H9 (cell line): ENCODE measurements around the gene TMEM125. TPM values are rescaled to one million over a fixed set of nuclear protein-coding genes. Genes with fewer than 3 reads are reported as not detected.

Source experiments
- DNase-seq: peaks from one replicate; pipeline ENCODE4 v3.0.0-alpha.2; 2017
- H2AFZ ChIP-seq: one replicate; pipeline ENCODE4 v1.6.1; 2013; ENCODE audit warnings: mild to moderate bottlenecking, low read length, control low read depth, moderate library complexity
- H2AK5ac ChIP-seq: 2 replicates; pipeline ENCODE4 v1.6.1; 2013; ENCODE audit warnings: low read length, control low read depth, mixed read lengths; ENCODE audit not compliant: insufficient read length
- H2BK120ac ChIP-seq: one replicate; pipeline ENCODE4 v1.6.1; 2013; ENCODE audit warnings: low read depth, mild to moderate bottlenecking, low read length, control low read depth, inconsistent platforms; ENCODE audit not compliant: poor library complexity, severe bottlenecking
- H2BK12ac ChIP-seq: 2 replicates; pipeline ENCODE4 v1.6.1; 2013; ENCODE audit warnings: low read length, control low read depth, mixed read lengths, low read depth; ENCODE audit not compliant: insufficient read length
- H2BK15ac ChIP-seq: 2 replicates; pipeline ENCODE4 v1.6.1; 2013; ENCODE audit warnings: low read depth, low read length, control low read depth
- H2BK20ac ChIP-seq: one replicate; pipeline ENCODE4 v1.6.1; 2013; ENCODE audit warnings: low read depth, mild to moderate bottlenecking, low read length, control low read depth, inconsistent platforms; ENCODE audit not compliant: poor library complexity, severe bottlenecking
- H2BK5ac ChIP-seq: 2 replicates; pipeline ENCODE4 v1.6.1; 2013; ENCODE audit warnings: low read length, control low read depth, mixed read lengths; ENCODE audit not compliant: insufficient read length
- H3K14ac ChIP-seq: 2 replicates; pipeline ENCODE4 v1.6.1; 2013; ENCODE audit warnings: low read length, control low read depth; ENCODE audit not compliant: insufficient read depth
- H3K18ac ChIP-seq: 2 replicates; pipeline ENCODE4 v1.6.1; 2013; ENCODE audit warnings: low read depth, mild to moderate bottlenecking, mixed read lengths, low read length, control low read depth; ENCODE audit not compliant: insufficient read length
- H3K23ac ChIP-seq: 2 replicates; pipeline ENCODE4 v1.6.1; 2013; ENCODE audit warnings: low read length, control low read depth, mixed read lengths, low read depth; ENCODE audit not compliant: insufficient read length
- H3K23me2 ChIP-seq: 2 replicates; pipeline ENCODE4 v1.6.1; 2013; ENCODE audit warnings: low read depth, mild to moderate bottlenecking, mixed read lengths, low read length, control low read depth; ENCODE audit not compliant: insufficient read length, poor library complexity, severe bottlenecking
- H3K27ac ChIP-seq: 2 replicates; pipeline ENCODE4 v1.5.1; 2013; ENCODE audit warnings: low read length, control low read depth, mixed read lengths, low read depth; ENCODE audit not compliant: insufficient read length
- H3K27me3 ChIP-seq: 2 replicates; pipeline ENCODE4 v1.6.1; 2013; ENCODE audit warnings: low read length, control low read depth, inconsistent platforms; ENCODE audit not compliant: insufficient read depth
- H3K4ac ChIP-seq: 2 replicates; pipeline ENCODE4 v1.6.1; 2013; ENCODE audit warnings: low read depth, mild to moderate bottlenecking, control low read depth, inconsistent platforms, low read length, moderate library complexity
- H3K4me1 ChIP-seq: 2 replicates; pipeline ENCODE4 v1.6.1; 2013; ENCODE audit warnings: low read length, control low read depth, inconsistent platforms; ENCODE audit not compliant: insufficient read depth
- H3K4me2 ChIP-seq: 2 replicates; pipeline ENCODE4 v1.6.1; 2013; ENCODE audit warnings: low read length, control low read depth, mixed read lengths; ENCODE audit not compliant: insufficient read length, insufficient read depth
- H3K56ac ChIP-seq: 2 replicates; pipeline ENCODE4 v1.6.1; 2013; ENCODE audit warnings: low read depth, mild to moderate bottlenecking, mixed read lengths, low read length, control low read depth; ENCODE audit not compliant: insufficient read length
- H3K79me1 ChIP-seq: 2 replicates; pipeline ENCODE4 v1.6.1; 2013; ENCODE audit warnings: low read depth, mild to moderate bottlenecking, moderate library complexity, low read length, control low read depth, inconsistent platforms; ENCODE audit not compliant: insufficient read depth, poor library complexity, severe bottlenecking
- H3K79me2 ChIP-seq: 2 replicates; pipeline ENCODE4 v1.6.1; 2013; ENCODE audit warnings: low read length, control low read depth, inconsistent platforms; ENCODE audit not compliant: insufficient read depth
- H3K9ac ChIP-seq: 2 replicates; pipeline ENCODE4 v1.6.1; 2013; ENCODE audit warnings: low read length, control low read depth, mixed read lengths; ENCODE audit not compliant: insufficient read length; ENCODE audit errors: extremely low read depth
- H3K9me3 ChIP-seq: one replicate; pipeline ENCODE4 v1.6.1; 2013; ENCODE audit warnings: low read depth, low read length, inconsistent platforms; ENCODE audit not compliant: control insufficient read depth
- H3T11ph ChIP-seq: one replicate; pipeline ENCODE4 v1.6.1; 2013; ENCODE audit warnings: mild to moderate bottlenecking, low read length, control low read depth, inconsistent platforms
- H4K20me1 ChIP-seq: one replicate; pipeline ENCODE4 v1.6.1; 2013; ENCODE audit not compliant: control insufficient read depth, insufficient read length, insufficient read depth
- H4K5ac ChIP-seq: 2 replicates; pipeline ENCODE4 v1.6.1; 2013; ENCODE audit warnings: low read depth, mild to moderate bottlenecking, mixed read lengths, low read length, control low read depth; ENCODE audit not compliant: insufficient read length
- H4K8ac ChIP-seq: replicated peaks from 2 replicates; pipeline ENCODE4 v1.6.1; 2013; ENCODE audit warnings: low read length, control low read depth, mixed read lengths, low read depth; ENCODE audit not compliant: insufficient read length
- H4K91ac ChIP-seq: 2 replicates; pipeline ENCODE4 v1.6.1; 2013; ENCODE audit warnings: low read depth, mild to moderate bottlenecking, moderate library complexity, mixed read lengths, low read length, control low read depth; ENCODE audit not compliant: insufficient read length
- H3K27ac Mint-ChIP-seq, 3 experiments: 2 replicates in 2 of 3; 3 replicates in 1 of 3; pipeline ENCODE4 v1.8.0; 2020 to 2021; ENCODE audit warnings: mixed read lengths in 3 of 3, mild to moderate bottlenecking in 1 of 3, moderate library complexity in 1 of 3
- H3K27me3 Mint-ChIP-seq: 2 replicates; pipeline ENCODE4 v1.8.0; 2021; ENCODE audit warnings: low read depth, mild to moderate bottlenecking, moderate library complexity, mixed read lengths
- H3K36me3 Mint-ChIP-seq, 3 experiments: 2 replicates in 2 of 3; 3 replicates in 1 of 3; pipeline ENCODE4 v1.8.0; 2020 to 2021; ENCODE audit warnings: low read depth in 3 of 3, mixed read lengths in 3 of 3; ENCODE audit not compliant: insufficient read depth in 1 of 3
- H3K4me1 Mint-ChIP-seq, 2 experiments: 2 replicates each; pipeline ENCODE4 v1.8.0; 2020; ENCODE audit warnings: mixed read lengths in 2 of 2
- H3K4me3 Mint-ChIP-seq, 2 experiments: 2 replicates in 1 of 2; 3 replicates in 1 of 2; pipeline ENCODE4 v1.8.0; 2020 to 2021; ENCODE audit warnings: mild to moderate bottlenecking in 2 of 2, mixed read lengths in 2 of 2, moderate library complexity in 1 of 2
- H3K9me3 Mint-ChIP-seq, 2 experiments: 2 replicates in 1 of 2; 3 replicates in 1 of 2; pipeline ENCODE4 v1.8.0; 2020; ENCODE audit warnings: mild to moderate bottlenecking in 2 of 2, mixed read lengths in 2 of 2, moderate library complexity in 1 of 2
- CTCF ChIP-seq: fragments of 200-600 bp; sonication (generic); conservative IDR thresholded peaks from 3 replicates; pipeline ENCODE4 v1.8.0; 2021; ENCODE audit warnings: antibody characterized with exemption, mild to moderate bottlenecking
- WGBS: extraction: QIAGEN DNeasy Blood & Tissue Kit; methylation state at CpG from one replicate; pipeline ENCODE4 v1.1.7; 2013; ENCODE audit warnings: missing lambda C conversion rate, low lambda C conversion rate, mixed read lengths; ENCODE audit not compliant: insufficient read length; ENCODE audit errors: extremely low coverage; 5-methylcytosine and 5-hydroxymethylcytosine counted together
- total RNA-seq: library from RNA; stranded (reverse); gene quantifications from 2 replicates; pipeline ENCODE4 v1.2.1, GENCODE V29; 2021

The TMEM125 gene
- total RNA-seq, 1 experiment from 2014 or later: 19.6 TPM

DNA sequence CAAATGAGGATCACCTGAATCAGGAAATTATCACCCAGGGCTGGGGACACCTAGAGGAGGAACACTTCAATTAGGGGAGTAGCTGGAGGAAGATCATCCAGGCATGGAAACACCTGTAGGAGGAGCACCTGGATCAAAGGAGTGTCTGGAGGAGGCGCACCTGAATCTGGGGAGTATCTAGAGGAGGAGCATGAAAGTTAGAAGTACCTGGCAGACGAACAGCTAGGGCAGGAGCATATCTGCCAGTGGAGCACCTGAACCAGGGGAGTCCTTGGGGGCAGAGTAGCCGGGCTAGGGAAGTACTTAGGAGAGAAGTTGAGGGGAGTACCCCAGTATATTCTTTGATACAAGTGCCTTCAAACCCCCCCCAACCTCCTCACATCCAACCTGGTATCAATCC, 14.3 kb downstream of the TMEM125 start:
- H4K91ac ChIP-seq: no peak overlapping the region
- no peak overlapping the region for H3K56ac ChIP-seq
- no peak overlapping the region for H3K27ac ChIP-seq
- no peak overlapping the region for H3K27ac Mint-ChIP-seq
- H3K4me2 ChIP-seq: no peak overlapping the region
- H4K20me1 ChIP-seq: no peaks in the 10 kb centered on the region
- no peak overlapping the region for H2BK15ac ChIP-seq
- H3K4ac ChIP-seq: no peak overlapping the region
- H3K36me3 Mint-ChIP-seq: peaks cover 0 to 15% (median 4%) of the 10 kb centered on the region in 3 experiments; a peak in 4 of 7 replicates
- peaks cover 24 to 27% of the 10 kb centered on the region in 2 experiments for H3K4me1 Mint-ChIP-seq
- H3T11ph ChIP-seq: no peak overlapping the region
- H4K5ac ChIP-seq: no peak overlapping the region
- H2BK5ac ChIP-seq: no peak overlapping the region
- H3K9me3 Mint-ChIP-seq: no peaks in the 10 kb centered on the region
- H3K18ac ChIP-seq: no peak overlapping the region
- H4K8ac ChIP-seq: no peak overlapping the region
- H3K23me2 ChIP-seq: peaks cover 3% of the 10 kb centered on the region
- WGBS: no CpG with 5 or more reads among the region's 3 CpGs
- peaks cover 3% of the 10 kb centered on the region for H3K27me3 Mint-ChIP-seq
- no peak overlapping the region for H3K23ac ChIP-seq
- H2BK120ac ChIP-seq: no peak overlapping the region
- H3K9me3 ChIP-seq: no peaks in the 10 kb centered on the region
- no peak overlapping the region for H3K9ac ChIP-seq
- no peaks in the 10 kb centered on the region for H3K79me2 ChIP-seq
- no peak overlapping the region for H2BK12ac ChIP-seq
- peak overlapping the region; percentile 38 to 71; a peak in 3 of 5 replicates for H3K4me3 Mint-ChIP-seq
- no peaks in the 10 kb centered on the region for H3K79me1 ChIP-seq
- no peak overlapping the region for H2AFZ ChIP-seq
- H2AK5ac ChIP-seq: no peak overlapping the region
- DNase-seq: no peak
- no peak for TF ChIP-seq CTCF
- peaks cover 7% of the 10 kb centered on the region; the same call in 1 of the 2 replicates for H3K4me1 ChIP-seq
- H3K27me3 ChIP-seq: no peaks in the 10 kb centered on the region
- no peak overlapping the region for H2BK20ac ChIP-seq
- H3K14ac ChIP-seq: no peak overlapping the region
